A549 (cell line): Measurements from ENCODE around the gene B3GNT3.

ENCODE experiments used
- BHLHE40 ChIP-seq: IDR thresholded peaks from 2 replicates; pipeline ENCODE4 v1.6.1; 2012; ENCODE audit warnings: low read depth, low read length, inconsistent platforms
- CEBPB ChIP-seq, 2 experiments: fragments of >200 bp in 1 of 2; sonication (Bioruptor Twin) in 1 of 2; formaldehyde crosslinking in 1 of 2; IDR thresholded peaks; 2 replicates each; pipeline ENCODE4 v1.6.1; 2012 to 2016
- EHMT2 ChIP-seq: fragments of 200-600 bp; sonication (generic); IDR thresholded peaks from 2 replicates; pipeline ENCODE4 v1.6.1; 2016; ENCODE audit warnings: antibody characterized with exemption, low read depth, mild to moderate bottlenecking, moderate library complexity
- EP300 ChIP-seq, 2 experiments: fragments of >200 bp; sonication (Bioruptor Twin); formaldehyde crosslinking; IDR thresholded peaks; 2 replicates in 1 of 2; 3 replicates in 1 of 2; pipeline ENCODE4 v1.6.1; 2016 to 2017
- JUNB ChIP-seq: fragments of >200 bp; sonication (Bioruptor Twin); formaldehyde crosslinking; IDR thresholded peaks from 2 replicates; pipeline ENCODE4 v1.6.1; 2016
- KDM5A ChIP-seq: fragments of 200-600 bp; sonication (generic); IDR thresholded peaks from 2 replicates; pipeline ENCODE4 v1.6.1; 2016; ENCODE audit warnings: antibody characterized with exemption, mild to moderate bottlenecking
- MYC ChIP-seq: IDR thresholded peaks from 2 replicates; pipeline ENCODE4 v1.6.1; 2012; ENCODE audit warnings: mild to moderate bottlenecking, inconsistent platforms, low read length, improper control_type of control experiment, borderline replicate concordance
- PBX3 ChIP-seq: IDR thresholded peaks from 2 replicates; pipeline ENCODE4 v1.6.1; 2012
- POLR2A ChIP-seq: IDR thresholded peaks from 2 replicates; pipeline ENCODE4 v1.6.1; 2012; ENCODE audit warnings: mild to moderate bottlenecking, low read length
- USF2 ChIP-seq: fragments of 450-650 bp; IDR thresholded peaks from 2 replicates; pipeline ENCODE4 v1.6.1; 2014; ENCODE audit warnings: antibody characterized with exemption
- TF ChIP-seq, protein P1 (sequence below): fragments of >200 bp; sonication (Bioruptor Twin); formaldehyde crosslinking; IDR thresholded peaks from 3 replicates; pipeline ENCODE4 v1.5.1; 2016

DNA sequence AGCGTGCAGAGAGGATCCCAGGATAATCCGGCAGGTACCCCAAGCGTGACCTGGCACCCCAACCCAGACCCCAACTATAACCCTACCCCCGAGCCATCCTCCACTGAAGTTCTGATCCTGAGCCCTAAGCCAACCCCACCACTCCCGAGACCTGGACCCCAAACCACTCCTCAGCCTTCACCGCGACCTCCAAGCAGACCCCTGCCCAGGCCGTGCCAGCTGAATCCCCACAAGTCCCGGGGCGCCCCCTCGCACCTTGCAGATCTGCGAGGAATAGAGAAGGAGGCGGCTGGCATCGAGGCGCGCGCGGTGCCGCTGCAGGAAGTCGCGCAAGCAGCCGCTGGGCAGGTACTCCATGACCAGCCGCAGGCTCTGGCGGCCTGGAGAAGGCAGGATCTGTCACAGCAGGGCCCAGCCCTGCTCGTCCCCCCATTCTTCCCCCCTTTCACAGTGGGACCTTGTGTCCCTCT, 36.5 kb downstream of the B3GNT3 start:
- TF ChIP-seq, protein P1, sequence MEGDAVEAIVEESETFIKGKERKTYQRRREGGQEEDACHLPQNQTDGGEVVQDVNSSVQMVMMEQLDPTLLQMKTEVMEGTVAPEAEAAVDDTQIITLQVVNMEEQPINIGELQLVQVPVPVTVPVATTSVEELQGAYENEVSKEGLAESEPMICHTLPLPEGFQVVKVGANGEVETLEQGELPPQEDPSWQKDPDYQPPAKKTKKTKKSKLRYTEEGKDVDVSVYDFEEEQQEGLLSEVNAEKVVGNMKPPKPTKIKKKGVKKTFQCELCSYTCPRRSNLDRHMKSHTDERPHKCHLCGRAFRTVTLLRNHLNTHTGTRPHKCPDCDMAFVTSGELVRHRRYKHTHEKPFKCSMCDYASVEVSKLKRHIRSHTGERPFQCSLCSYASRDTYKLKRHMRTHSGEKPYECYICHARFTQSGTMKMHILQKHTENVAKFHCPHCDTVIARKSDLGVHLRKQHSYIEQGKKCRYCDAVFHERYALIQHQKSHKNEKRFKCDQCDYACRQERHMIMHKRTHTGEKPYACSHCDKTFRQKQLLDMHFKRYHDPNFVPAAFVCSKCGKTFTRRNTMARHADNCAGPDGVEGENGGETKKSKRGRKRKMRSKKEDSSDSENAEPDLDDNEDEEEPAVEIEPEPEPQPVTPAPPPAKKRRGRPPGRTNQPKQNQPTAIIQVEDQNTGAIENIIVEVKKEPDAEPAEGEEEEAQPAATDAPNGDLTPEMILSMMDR = no peak
- TF ChIP-seq MYC (no peak), CEBPB (IDR thresholded peaks at IDR 0.05) (no peak), USF2 (no peak), EHMT2 (no peak), JUNB (no peak), PBX3 (no peak), BHLHE40 (no peak), KDM5A (no peak), POLR2A (no peak), EP300 (IDR thresholded peaks at IDR 0.05) (no peak)
